Measurements from ENCODE around the gene SOCS6. TPM values are rescaled to one million over a fixed set of nuclear protein-coding genes. Genes with fewer than 3 reads are reported as not detected.

SOCS6 gene
- total RNA-seq, 3 donors from 2014 or later = 17.9 to 32.9 (median 20.6) TPM

DNA sequence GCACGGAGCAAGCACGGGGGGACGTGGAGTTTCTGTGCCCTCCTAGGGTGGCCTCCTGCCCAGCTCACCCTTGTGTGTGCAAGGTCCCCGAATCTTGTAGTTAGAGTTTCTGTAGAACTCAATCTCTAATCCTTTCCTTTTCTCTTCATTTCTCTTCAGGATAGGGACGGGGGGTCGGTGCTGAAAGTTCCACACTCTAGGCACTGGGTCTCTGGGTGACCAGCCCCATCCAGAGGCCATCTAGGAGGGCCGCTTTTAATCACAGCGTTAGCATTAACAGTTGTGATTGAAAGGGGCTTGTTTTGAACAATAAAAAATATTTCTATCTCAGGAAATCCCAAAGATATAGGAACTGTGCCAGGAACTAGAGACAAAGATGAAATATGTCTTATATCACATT lies 10.5 kb downstream of the SOCS6 start:
- DNase-seq (ENCODE audit: low spot score in 2 of 2) = no peak
- no peak overlapping the region for H3K4me3 ChIP-seq
- no peaks in the 10 kb centered on the region for H3K27me3 ChIP-seq
- no peak overlapping the region for H3K27ac ChIP-seq
- intact Hi-C loops (cut with DNase I; ENCODE audit: low total_unique reads) = no loop called here
- H3K36me3 ChIP-seq = no peaks in the 10 kb centered on the region
- H3K9me3 ChIP-seq = no peaks in the 10 kb centered on the region
- H3K4me1 ChIP-seq = no peaks in the 10 kb centered on the region
- no peak for TF ChIP-seq POLR2A (IDR thresholded peaks at IDR 0.05)

DNA sequence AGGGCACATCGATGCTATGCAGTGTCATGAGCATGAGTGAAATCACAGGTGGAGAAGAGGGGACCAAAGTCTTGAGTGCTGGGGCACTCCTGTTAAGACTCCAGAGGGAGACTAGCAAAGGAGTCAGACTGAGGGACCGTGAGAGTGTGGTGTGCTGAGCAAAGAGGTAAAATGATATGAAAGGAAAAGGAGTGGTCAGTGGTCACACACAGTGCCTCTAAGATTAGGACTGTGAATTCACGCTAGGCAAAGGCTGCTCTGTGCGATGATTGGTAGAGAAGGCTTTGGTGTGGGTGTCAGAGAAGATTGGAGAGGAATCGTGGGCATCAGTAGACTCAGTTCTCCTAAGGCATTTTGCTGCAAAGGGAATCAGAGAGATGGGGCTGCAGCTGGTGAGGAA lies 12.8 kb downstream of the SOCS6 start:
- intact Hi-C loops (cut with DNase I; ENCODE audit: low total_unique reads) = loop anchor here (10.0 kb wide), 1 partner anchor 863 kb away; no protein-coding TSS in a partner anchor
- no peaks in the 10 kb centered on the region for H3K27me3 ChIP-seq
- H3K4me3 ChIP-seq = no peak overlapping the region
- H3K36me3 ChIP-seq = no peaks in the 10 kb centered on the region
- H3K9me3 ChIP-seq = no peaks in the 10 kb centered on the region
- no peaks in the 10 kb centered on the region for H3K4me1 ChIP-seq
- TF ChIP-seq POLR2AphosphoS5 (IDR thresholded peaks at IDR 0.05) = no peak
- TF ChIP-seq, protein P1, sequence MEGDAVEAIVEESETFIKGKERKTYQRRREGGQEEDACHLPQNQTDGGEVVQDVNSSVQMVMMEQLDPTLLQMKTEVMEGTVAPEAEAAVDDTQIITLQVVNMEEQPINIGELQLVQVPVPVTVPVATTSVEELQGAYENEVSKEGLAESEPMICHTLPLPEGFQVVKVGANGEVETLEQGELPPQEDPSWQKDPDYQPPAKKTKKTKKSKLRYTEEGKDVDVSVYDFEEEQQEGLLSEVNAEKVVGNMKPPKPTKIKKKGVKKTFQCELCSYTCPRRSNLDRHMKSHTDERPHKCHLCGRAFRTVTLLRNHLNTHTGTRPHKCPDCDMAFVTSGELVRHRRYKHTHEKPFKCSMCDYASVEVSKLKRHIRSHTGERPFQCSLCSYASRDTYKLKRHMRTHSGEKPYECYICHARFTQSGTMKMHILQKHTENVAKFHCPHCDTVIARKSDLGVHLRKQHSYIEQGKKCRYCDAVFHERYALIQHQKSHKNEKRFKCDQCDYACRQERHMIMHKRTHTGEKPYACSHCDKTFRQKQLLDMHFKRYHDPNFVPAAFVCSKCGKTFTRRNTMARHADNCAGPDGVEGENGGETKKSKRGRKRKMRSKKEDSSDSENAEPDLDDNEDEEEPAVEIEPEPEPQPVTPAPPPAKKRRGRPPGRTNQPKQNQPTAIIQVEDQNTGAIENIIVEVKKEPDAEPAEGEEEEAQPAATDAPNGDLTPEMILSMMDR (IDR thresholded peaks at IDR 0.05) = no peak
- no peak for TF ChIP-seq POLR2A (IDR thresholded peaks at IDR 0.05)
- no peak for DNase-seq (ENCODE audit: low spot score in 2 of 2)
- no peak overlapping the region for H3K27ac ChIP-seq

DNA sequence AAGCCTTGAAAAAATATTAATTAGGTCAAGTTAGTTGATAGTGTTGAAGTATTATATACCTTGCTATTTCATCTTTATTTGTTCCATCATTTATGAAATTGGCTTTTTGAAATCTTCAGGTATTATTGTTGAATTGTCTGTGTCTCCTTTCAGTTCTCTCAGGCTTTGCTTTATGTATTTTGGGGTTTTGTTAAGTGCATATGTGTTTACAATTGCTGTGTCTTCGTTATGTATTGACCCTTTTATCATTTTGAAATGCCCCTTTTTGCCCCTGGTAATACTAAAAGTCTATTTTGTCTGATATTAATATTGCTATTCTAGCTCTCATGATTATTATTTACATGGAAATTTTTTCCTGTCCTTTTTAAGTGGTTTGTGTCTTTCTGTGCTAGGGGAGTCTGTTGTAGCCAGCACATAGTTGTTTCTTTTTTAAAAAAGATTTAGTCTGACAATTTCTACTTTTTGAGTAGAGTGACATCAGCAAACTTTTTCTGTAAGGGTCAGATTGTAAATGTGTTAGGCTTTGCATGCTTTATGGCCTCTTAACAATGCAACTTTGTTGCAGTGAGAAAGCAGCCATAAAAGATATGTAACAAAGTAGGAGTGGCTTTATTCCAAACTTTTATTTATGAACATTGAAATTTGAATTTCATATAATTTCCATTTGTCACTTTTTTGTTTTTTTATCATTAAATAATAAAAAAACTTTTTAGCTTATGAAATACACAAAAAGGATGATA lies 19.9 kb downstream of the SOCS6 start:
- intact Hi-C loops (cut with DNase I; ENCODE audit: low total_unique reads) = loop anchor here (10.0 kb wide), 1 partner anchor 856 kb away; no protein-coding TSS in a partner anchor
- no peaks in the 10 kb centered on the region for H3K36me3 ChIP-seq
- no peaks in the 10 kb centered on the region for H3K27me3 ChIP-seq
- no peaks in the 10 kb centered on the region for H3K9me3 ChIP-seq
- H3K4me1 ChIP-seq = no peaks in the 10 kb centered on the region
- no peak for DNase-seq (ENCODE audit: low spot score in 2 of 2)
- H3K27ac ChIP-seq = no peak overlapping the region
- no peak overlapping the region for H3K4me3 ChIP-seq
- no peak for TF ChIP-seq POLR2A (IDR thresholded peaks at IDR 0.05)
- TF ChIP-seq, protein P1 (IDR thresholded peaks at IDR 0.05) = no peak
- TF ChIP-seq POLR2AphosphoS5 (IDR thresholded peaks at IDR 0.05) = no peak

DNA sequence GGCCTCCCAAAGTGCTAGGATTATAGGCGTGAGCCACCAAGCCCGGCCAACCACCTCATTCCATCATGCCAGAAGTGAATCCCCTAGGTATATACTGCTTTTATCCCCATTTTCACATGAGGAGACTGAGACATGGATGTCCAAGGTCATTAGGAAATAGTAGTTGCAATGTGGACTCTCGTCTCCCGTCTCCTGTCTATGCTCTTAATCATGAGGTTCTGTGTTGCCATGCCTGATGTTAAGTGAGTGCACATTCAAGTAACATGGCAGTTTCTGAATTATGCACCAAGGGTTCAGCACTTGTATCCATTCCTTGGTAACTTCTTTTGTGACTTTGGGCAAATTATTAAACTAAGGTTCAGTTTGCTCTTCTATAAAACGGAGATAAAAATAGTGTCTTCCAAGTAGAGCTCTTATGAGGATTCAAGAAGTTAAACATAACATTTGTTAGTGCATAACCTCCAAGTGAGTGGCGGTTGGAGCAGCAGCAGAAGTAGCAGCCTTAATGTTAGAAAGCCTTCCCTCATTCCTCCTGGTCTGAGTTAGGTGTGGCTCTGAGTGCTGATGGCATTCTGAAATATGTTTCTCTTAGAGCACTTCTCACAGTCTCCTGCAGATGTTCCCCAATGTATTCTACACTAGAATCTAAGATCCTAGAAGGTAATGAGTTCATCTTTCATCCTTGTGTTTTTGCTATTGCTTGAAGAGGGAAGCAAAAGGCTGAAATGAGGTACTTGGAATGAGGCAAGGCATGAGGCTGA lies 21.9 kb downstream of the SOCS6 start:
- H3K9me3 ChIP-seq = no peaks in the 10 kb centered on the region
- no peak overlapping the region for H3K4me3 ChIP-seq
- no peaks in the 10 kb centered on the region for H3K36me3 ChIP-seq
- H3K4me1 ChIP-seq = no peaks in the 10 kb centered on the region
- no peak for TF ChIP-seq POLR2A (IDR thresholded peaks at IDR 0.05)
- no peaks in the 10 kb centered on the region for H3K27me3 ChIP-seq
- intact Hi-C loops (cut with DNase I; ENCODE audit: low total_unique reads) = no loop called here
- H3K27ac ChIP-seq = no peak overlapping the region
- no peak for DNase-seq (ENCODE audit: low spot score in 2 of 2)

DNA sequence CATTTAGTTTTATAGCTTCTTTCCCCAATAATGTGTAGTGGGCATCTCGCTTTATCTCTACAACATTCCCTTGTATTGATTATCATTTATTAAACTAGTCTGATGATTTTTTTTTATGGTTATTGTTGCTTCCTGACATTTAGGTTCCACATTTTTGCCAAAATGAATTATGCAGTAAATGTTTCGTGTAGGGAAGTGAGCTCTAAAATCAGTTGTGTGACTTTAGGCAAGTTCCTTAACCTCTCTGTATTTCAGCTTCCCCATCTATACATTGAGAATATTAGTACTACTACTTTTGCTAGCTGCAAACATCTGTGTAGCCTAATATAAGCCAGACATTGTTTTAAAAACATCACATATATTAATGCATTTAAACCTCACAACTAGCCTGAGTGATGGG lies 22.9 kb downstream of the SOCS6 start:
- TF ChIP-seq POLR2AphosphoS5 (IDR thresholded peaks at IDR 0.05) = no peak
- TF ChIP-seq, protein P1 (IDR thresholded peaks at IDR 0.05) = no peak
- no peak for TF ChIP-seq POLR2A (IDR thresholded peaks at IDR 0.05)
- intact Hi-C loops (cut with DNase I; ENCODE audit: low total_unique reads) = no loop called here
- H3K27ac ChIP-seq = no peak overlapping the region
- DNase-seq (ENCODE audit: low spot score in 2 of 2) = no peak
- no peaks in the 10 kb centered on the region for H3K36me3 ChIP-seq
- no peaks in the 10 kb centered on the region for H3K27me3 ChIP-seq
- no peaks in the 10 kb centered on the region for H3K9me3 ChIP-seq
- no peak overlapping the region for H3K4me3 ChIP-seq
- H3K4me1 ChIP-seq = no peaks in the 10 kb centered on the region

DNA sequence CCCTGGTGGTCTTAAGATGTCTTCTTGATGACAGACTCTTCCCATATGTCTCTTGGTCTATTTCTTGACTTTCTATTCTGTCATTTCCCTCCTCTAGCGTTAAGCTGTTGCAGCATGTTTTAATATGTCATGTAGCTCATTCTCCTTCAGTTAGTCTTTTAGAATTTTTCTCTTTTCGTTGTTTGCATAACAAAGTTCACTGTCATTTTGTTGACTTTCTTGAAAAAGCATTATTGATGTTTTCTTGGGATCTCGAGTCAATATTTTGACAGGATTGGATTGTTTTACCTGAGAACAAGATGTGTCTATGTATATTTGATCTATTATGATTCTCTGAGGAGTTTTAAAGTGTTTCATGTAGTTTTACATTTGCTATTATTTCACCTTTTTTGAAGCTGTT lies 24.8 kb downstream of the SOCS6 start:
- no peaks in the 10 kb centered on the region for H3K9me3 ChIP-seq
- no peak overlapping the region for H3K27ac ChIP-seq
- no peak for TF ChIP-seq POLR2A (IDR thresholded peaks at IDR 0.05)
- TF ChIP-seq POLR2AphosphoS5 (IDR thresholded peaks at IDR 0.05) = no peak
- TF ChIP-seq, protein P1 (IDR thresholded peaks at IDR 0.05) = no peak
- no peak overlapping the region for H3K4me3 ChIP-seq
- H3K27me3 ChIP-seq = no peaks in the 10 kb centered on the region
- intact Hi-C loops (cut with DNase I; ENCODE audit: low total_unique reads) = no loop called here
- no peak for DNase-seq (ENCODE audit: low spot score in 2 of 2)
- no peaks in the 10 kb centered on the region for H3K36me3 ChIP-seq
- no peaks in the 10 kb centered on the region for H3K4me1 ChIP-seq

All from breast epithelium (tissue), 4 donors.